Psoas muscle (tissue), 8 donors: Measurements from ENCODE around the gene CDS1. TPM values are rescaled to one million over a fixed set of nuclear protein-coding genes. Genes with fewer than 3 reads are reported as not detected.
"Not testable (repeated sequence)": the region's sequence is repeated elsewhere in the genome, so short reads cannot be mapped to it uniquely, and the experiment has no call there.

Experiments
- ATAC-seq, 4 donors: fragments of 200-7000 bp; cut with Tn5 transposase; one replicate each; pipeline ENCODE4 v1.9.1; 2020; ENCODE audit warnings: moderate library complexity in 3 of 4, mild to moderate bottlenecking in 2 of 4
- DNase-seq, 2 donors: peaks; one replicate each; pipeline ENCODE4 v3.0.0-alpha.2; 2020
- H3K27ac ChIP-seq: fragments of 200-600 bp; one replicate; pipeline ENCODE4 v1.8.0; 2022
- H3K27me3 ChIP-seq, 3 donors: fragments of 200-600 bp in 1 of 3; one replicate each; pipeline versions ENCODE4 v1.6.1 to v1.8.0; 2013 to 2022; ENCODE audit warnings: low read length in 2 of 3, mild to moderate bottlenecking in 2 of 3, moderate library complexity in 1 of 3; ENCODE audit not compliant: insufficient read depth in 3 of 3
- H3K36me3 ChIP-seq, 2 donors: fragments of 200-600 bp in 1 of 2; one replicate each; pipeline versions ENCODE4 v1.6.1 to v1.8.0; 2013 to 2022; ENCODE audit warnings: low read depth in 1 of 2, mild to moderate bottlenecking in 1 of 2, moderate library complexity in 1 of 2; ENCODE audit not compliant: insufficient read depth in 1 of 2
- H3K4me1 ChIP-seq: fragments of 200-600 bp; one replicate; pipeline ENCODE4 v1.8.0; 2022
- H3K4me3 ChIP-seq: fragments of 200-600 bp; one replicate; pipeline ENCODE4 v1.8.0; 2022; ENCODE audit warnings: mild to moderate bottlenecking
- H3K9me3 ChIP-seq: fragments of 200-600 bp; one replicate; pipeline ENCODE4 v1.8.0; 2022
- CTCF ChIP-seq: fragments of 200-600 bp; IDR thresholded peaks from one replicate; pipeline ENCODE4 v1.8.0; 2022; ENCODE audit warnings: antibody characterized with exemption
- WGBS, 3 donors: extraction: QIAGEN DNeasy Blood & Tissue Kit; methylation state at CpG; one replicate each; pipeline versions ENCODE4 v1.1.6 to v1.1.7; 2013; 5-methylcytosine and 5-hydroxymethylcytosine counted together
- intact Hi-C, 2 donors: fragments of 100-400 bp; cut with DNase I; formaldehyde crosslinking; loops; one replicate each; pipeline versions ENCODE4 v1.11.0 to v1.14.2; 2022
- long read RNA-seq, 2 donors: library from polyadenylated mRNA; unstranded; transcript quantifications; one replicate each; pipeline ENCODE4 v2.0.0, GENCODE V29; 2021
- polyA plus RNA-seq, 3 donors: library from polyadenylated mRNA; stranded (reverse); fragments of 200-250 nt; gene quantifications; one replicate each; pipeline ENCODE4 v1.2.3, GENCODE V29; 2013
- total RNA-seq, 4 donors: library from RNA; stranded (reverse); fragmentation: NEBNext Ultra II Directional in 2 of 4; extraction: Animal tissue kit (Norgen Biotek cat#: 25700) in 2 of 4; gene quantifications; one replicate each; pipeline versions ENCODE4 v1.2.1 to v1.2.4, GENCODE V29; 2021 to 2023
- donor health status: healthy with polysubstance abuse.
- donor health status: DM: no; HTN: no; CAD: no; lungs with moderate emphysema.
- donor health status: Bipolar disorder and iron deficiency.
- donor health status: healthy.
- donor health status: DM: yes; HTN: yes; CAD: no.
- donor health status: DM: no; HTN: no; CAD: no.
- donor health status: DM: no; HTN: no; CAD: no.
- donor health status: DM: yes; HTN: yes; CAD: no.

CDS1 gene
- total RNA-seq (under 1 TPM in 3 of 4 donors, not detected in 1; 0.04 to 0.37 (median 0.06) TPM), polyA plus RNA-seq (under 1 TPM; 0.03 to 0.04 (median 0.04) TPM)
- long read RNA-seq, donor 1, result 0 reads
- long read RNA-seq, donor 2, result 0 reads

GRCh38 chr4:84582988-84583875, at the start of gene CDS1:
Gene CDS1, plus strand, starts transcription at chr4:84583127. Its CDS starts 275 bp downstream, at chr4:84583402.
- no peak for TF ChIP-seq CTCF
- WGBS, 3 donors, result 0 to 1% (median 0%) methylated on average over 62 to 88 of the region's 88 CpGs
- Histone ChIP-seq H3K27me3 (peaks cover 0 to 61% (median 16%) of the 10 kb centered on the region in 3 donors), H3K4me3 (peak within 1 kb of the TSS; percentile 90), H3K9me3 (no peaks in the 10 kb centered on the region), H3K36me3 (no peaks in the 10 kb centered on the region), H3K27ac (no peak within 1 kb of the TSS), H3K4me1 (peaks cover 5% of the 10 kb centered on the region)
- DNase-seq (peak; percentile 17 to 43), ATAC-seq (peak; percentile 43 to 63 (median 48))
- intact Hi-C loops, result no loop called here

GRCh38 chr4:84535901-84536300, 47.0 kb upstream of the CDS1 start:
- H3K4me1 ChIP-seq, result no peaks in the 10 kb centered on the region

GRCh38 chr4:84545093-84545492, 37.8 kb upstream of the CDS1 start:
- Histone ChIP-seq H3K9me3 (no peaks in the 10 kb centered on the region), H3K36me3 (no peaks in the 10 kb centered on the region), H3K27ac (no peak overlapping the region), H3K4me3 (no peak overlapping the region), H3K4me1 (no peaks in the 10 kb centered on the region), H3K27me3 (peaks cover 0 to 3% (median 0%) of the 10 kb centered on the region in 3 donors)
- intact Hi-C loops, result no loop called here
- no peak for TF ChIP-seq CTCF
- ATAC-seq (no peak), DNase-seq (no peak)
- WGBS, 3 donors, result 54 to 66% (median 66%) methylated on average over 5 of the region's 5 CpGs

More at GRCh38 chr4:84535901-84536300, 47.0 kb upstream of the CDS1 start:
- TF ChIP-seq CTCF, result no peak
- ATAC-seq, result no peak
- Histone ChIP-seq H3K4me3 (no peak overlapping the region), H3K27me3 (no peaks in the 10 kb centered on the region), H3K27ac (no peak overlapping the region), H3K9me3 (peaks cover 7% of the 10 kb centered on the region), H3K36me3 (no peaks in the 10 kb centered on the region)
- intact Hi-C loops, result no loop called here
- WGBS, 3 donors, result 88 to 94% (median 93%) methylated on average over 2 of the region's 2 CpGs
- DNase-seq, result no peak

GRCh38 chr4:84547211-84547610, 35.7 kb upstream of the CDS1 start:
- Histone ChIP-seq H3K27ac (no peak overlapping the region), H3K4me1 (no peaks in the 10 kb centered on the region), H3K4me3 (no peak overlapping the region), H3K27me3 (peaks cover 0 to 6% (median 0%) of the 10 kb centered on the region in 3 donors), H3K9me3 (no peaks in the 10 kb centered on the region), H3K36me3 (no peaks in the 10 kb centered on the region)
- DNase-seq (no peak), ATAC-seq (no peak)
- TF ChIP-seq CTCF, result no peak
- WGBS, 3 donors, result 76 to 80% (median 78%) methylated on average over 3 of the region's 3 CpGs
- intact Hi-C loops, result no loop called here

- 79 to 88% (median 84%) methylated on average over 6 of the region's 6 CpGs for WGBS, 3 donors
- intact Hi-C loops, H3K36me3 ChIP-seq: not testable (repeated sequence)
These were observed 33.7 kb upstream of the CDS1 start for GRCh38 chr4:84549191-84549590.

More at GRCh38 chr4:84549191-84549590, 33.7 kb upstream of the CDS1 start:
- not testable (repeated sequence) for H3K4me3 ChIP-seq, DNase-seq, H3K9me3 ChIP-seq, H3K27ac ChIP-seq, ATAC-seq, H3K27me3 ChIP-seq, H3K4me1 ChIP-seq
